GM18505 (cell line): Measurements from ENCODE around the gene KDM4B.

ENCODE experiments used
- ATAC-seq: cut with Tn5 transposase; IDR thresholded peaks from one replicate; pipeline ENCODE4 v1.9.1; 2021; ENCODE audit not compliant: unreplicated experiment
- POLR2A ChIP-seq: IDR thresholded peaks from 4 replicates; pipeline ENCODE4 v1.6.1; 2011; ENCODE audit warnings: borderline replicate concordance; ENCODE audit not compliant: insufficient read depth, insufficient read length; ENCODE audit errors: extremely low read depth

KDM4B gene

GRCh38 chr19:5094768-5095567, 126.1 kb downstream of the KDM4B start:
- no peak for TF ChIP-seq POLR2A
- no peak for ATAC-seq

DNA sequence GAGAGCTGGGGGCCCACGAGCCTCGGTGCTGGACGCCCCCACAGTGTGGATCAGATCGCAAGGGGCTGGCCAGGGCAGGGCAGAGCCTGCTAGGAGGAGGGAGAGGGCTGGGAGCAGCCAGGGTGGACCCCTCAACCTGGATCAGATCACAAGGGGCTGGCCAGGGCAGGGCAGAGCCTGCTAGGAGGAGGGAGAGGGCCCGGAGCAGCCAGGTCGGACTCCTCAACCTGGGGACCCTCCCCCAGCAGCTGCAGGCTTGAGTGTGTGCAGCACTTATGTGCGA, 126.6 kb downstream of the KDM4B start:
- no peak for ATAC-seq
- no peak for TF ChIP-seq POLR2A

- ATAC-seq, result no peak
- TF ChIP-seq POLR2A, result no peak
Observed at GRCh38 chr19:5096536-5096935, 127.6 kb downstream of the KDM4B start.

DNA sequence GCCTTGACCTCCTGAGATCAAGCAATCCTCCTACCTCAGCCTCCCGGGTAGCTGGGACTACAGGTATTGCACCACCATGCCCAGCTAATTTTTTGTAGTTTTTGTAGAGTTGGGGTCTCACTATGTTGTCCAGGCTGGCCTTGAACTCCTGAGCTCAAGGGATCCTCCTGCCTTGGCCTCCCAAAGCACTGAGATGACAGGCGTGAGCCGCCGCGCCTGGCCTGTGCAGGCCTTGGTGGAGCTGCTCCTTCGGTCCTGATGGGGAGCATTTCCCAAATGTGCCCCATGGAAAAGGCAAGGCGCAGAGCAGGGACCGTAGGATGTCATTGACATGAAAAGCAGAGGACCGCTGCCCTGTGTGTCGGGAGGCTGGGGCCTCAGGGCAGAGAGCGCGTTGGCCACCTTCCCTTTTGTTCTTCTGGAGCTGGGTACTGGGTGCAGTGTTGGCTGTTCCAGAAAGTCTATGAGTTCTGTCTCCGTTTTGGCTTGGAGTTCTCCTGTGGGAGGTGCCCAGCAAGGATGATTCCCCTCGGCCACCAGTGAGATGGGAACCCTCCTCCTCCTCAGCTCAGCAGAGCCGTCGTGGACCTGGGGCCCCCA, 128.5 kb downstream of the KDM4B start:
- ATAC-seq, result no peak
- TF ChIP-seq POLR2A, result no peak

DNA sequence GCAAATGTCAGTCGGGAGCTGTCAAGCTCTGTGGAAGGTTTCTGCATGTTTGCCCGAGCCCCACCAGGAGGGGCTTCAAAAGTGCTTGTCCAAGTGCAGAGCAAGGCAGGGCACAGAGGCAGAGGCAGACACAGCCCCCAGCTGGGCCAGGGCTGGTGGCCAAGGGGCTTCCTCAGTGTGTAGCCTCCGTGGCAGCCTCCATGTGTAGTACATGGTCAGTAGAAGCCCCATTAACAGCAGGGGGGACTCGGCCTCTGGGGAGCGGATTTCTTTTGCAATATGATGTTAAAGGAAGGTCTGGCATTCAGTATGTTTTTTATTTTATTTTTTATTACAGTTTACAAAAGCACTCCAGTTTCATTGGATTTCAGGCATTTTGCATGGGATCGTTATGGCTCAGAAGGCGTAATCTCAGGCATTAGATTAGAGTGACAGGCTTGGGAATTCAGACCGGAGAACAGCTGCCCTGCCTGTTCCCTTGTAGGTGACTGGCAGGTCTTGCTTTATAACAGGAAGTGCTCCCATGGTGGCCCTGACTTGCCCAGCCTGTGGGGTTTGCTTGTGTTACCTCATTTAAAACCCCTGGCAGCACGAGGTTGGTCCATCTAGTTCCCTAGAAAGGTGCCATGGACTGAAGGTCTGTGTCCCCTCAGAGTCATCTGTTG, 129.2 kb downstream of the KDM4B start:
- no peak for TF ChIP-seq POLR2A
- ATAC-seq, result no peak

DNA sequence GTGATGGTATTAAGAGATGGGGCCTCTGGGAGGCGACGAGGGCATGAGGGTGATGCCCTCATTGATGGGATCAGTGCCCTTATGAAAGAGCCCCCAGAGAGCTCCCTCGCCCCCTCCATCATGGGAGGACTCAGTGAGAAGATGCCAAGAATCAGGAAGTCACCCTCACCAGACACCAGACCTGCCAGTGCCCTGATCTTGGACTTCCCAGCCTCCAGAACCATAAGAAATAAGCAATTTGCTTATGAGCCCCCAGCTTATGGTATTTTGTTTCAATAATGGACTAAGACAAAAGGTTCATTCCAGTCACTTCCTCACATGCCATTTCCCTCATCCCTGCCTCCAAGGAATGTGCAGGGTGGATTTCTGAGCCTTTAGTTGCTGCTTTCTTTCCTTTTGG, 129.7 kb downstream of the KDM4B start:
- no peak for ATAC-seq
- TF ChIP-seq POLR2A, result no peak

DNA sequence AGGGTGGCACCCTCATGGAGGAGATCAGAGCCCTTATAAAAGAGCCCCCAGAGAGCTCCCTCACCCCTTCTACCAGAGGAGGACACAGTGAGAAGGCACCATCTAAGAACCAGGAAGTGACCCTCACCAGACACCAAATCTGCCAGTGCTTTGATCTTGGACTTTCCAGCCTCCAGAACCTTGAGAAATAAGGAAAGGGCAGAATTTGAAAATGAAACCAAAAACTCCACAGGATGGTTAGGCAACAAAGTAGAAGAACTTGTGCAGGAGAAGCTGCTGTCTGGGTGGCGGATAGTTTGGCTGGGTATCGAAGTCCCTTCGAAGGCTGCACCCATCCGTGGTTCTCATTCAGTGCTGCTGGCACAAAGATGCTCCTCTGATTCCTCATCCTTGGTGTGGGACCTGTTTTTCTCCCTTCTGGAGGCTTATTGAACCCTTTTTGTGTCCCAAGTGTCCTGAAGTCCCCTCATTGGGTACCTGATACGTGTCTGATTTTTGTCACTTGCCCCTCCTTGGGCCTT, 130.8 kb downstream of the KDM4B start:
- ATAC-seq, result no peak

DNA sequence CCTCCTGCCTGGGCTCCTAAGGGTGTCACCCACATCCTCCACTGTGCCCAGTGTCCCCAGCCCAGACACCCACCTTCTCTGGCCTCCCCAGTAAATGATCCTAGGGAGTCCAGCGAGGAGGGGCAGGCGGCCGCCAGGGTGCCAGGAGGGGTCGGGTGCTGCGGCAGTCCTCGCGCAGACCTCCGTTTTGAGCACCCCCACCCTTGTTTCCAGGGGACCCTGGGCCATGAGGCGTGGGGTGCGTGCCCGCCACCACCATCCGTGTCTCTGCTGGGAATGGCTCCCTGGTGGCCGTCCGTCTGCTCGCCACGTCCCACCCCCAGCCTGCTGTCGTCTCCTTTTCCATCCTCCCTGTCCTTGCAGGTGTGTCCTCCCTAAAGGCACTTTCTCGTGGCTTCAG, 133.0 kb downstream of the KDM4B start:
- no peak for ATAC-seq
- no peak for TF ChIP-seq POLR2A

More for the DNA sequence above, 130.8 kb downstream of the KDM4B start:
- TF ChIP-seq POLR2A, result no peak

- no peak for TF ChIP-seq POLR2A
- no peak for ATAC-seq
Observed at GRCh38 chr19:5102520-5102919, 133.6 kb downstream of the KDM4B start.

GRCh38 chr19:5103061-5103701, 134.3 kb downstream of the KDM4B start:
- TF ChIP-seq POLR2A, result no peak

DNA sequence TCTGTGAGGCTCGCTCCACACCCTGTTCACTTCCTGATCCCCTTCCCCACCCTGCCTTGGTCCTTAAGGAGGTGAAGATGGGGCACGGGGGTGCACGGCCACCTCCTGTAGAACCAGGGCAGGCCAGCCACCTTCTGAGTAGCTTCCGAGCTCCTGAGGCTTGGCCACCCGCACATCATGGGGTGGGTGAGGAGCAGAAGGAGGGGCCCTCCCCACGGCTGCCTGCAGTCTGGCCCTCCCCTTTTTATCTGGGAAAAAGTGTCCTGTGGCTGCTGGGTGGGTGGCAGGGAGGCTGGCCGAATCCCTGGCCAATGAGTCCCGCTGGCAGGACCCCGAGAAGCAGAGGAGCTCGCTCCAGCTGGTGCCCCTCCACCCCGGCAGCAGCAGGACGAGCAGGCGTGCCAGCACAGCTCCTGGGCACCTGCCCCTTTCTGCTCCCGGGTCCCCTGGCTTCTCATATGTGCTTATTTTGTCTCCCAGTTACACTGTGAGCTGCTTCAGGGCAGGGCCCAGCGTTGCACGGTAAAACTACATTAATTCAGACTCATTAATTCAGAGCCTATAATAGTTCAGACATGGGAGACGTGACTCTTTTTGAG, 135.0 kb downstream of the KDM4B start:
- no peak for TF ChIP-seq POLR2A
- ATAC-seq, result no peak

More at GRCh38 chr19:5103061-5103701, 134.3 kb downstream of the KDM4B start:
- no peak for ATAC-seq

- no peak for TF ChIP-seq POLR2A
- ATAC-seq, result no peak
Observed at GRCh38 chr19:5104871-5105351, 136.0 kb downstream of the KDM4B start.

DNA sequence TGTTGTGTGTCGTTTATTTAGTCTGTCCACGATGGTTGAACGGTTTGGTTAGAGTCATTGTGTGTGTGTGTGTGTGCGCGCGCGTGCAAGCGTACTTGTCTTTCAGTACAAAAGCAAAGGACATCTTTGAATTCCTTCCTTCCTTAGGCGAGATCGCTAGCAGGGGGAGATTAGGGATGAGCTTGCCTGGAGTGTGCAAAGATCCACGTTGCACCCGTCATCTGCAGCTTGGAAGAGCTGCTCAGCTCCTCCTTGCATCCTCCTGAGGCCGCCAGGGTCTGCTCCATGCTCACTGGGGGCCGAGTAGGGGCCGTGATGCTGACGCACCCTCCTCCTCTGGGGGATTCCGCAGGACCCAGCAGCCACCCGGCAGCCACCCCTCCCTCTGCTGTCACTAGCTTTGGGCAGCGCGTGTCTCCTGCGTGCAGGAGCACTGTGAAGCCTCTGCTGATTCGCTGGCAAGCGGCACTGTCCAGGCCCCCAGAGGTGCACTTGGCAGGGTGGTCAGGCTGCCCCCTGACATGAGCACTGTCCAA, 137.3 kb downstream of the KDM4B start:
- no peak for ATAC-seq
- no peak for TF ChIP-seq POLR2A

GRCh38 chr19:5106971-5107370, 138.1 kb downstream of the KDM4B start:
- no peak for TF ChIP-seq POLR2A
- no peak for ATAC-seq
